IPS-20b (cell line): ENCODE results near the gene MAST4.

Experiments
- H3K27ac ChIP-seq: one replicate; pipeline ENCODE4 v1.5.1; 2013; ENCODE audit warnings: low read length
- H3K27me3 ChIP-seq: 2 replicates; pipeline ENCODE4 v1.6.1; 2013; ENCODE audit warnings: mild to moderate bottlenecking, low read length, inconsistent platforms; ENCODE audit not compliant: insufficient read depth
- H3K36me3 ChIP-seq: 2 replicates; pipeline ENCODE4 v1.6.1; 2013; ENCODE audit warnings: low read depth, mild to moderate bottlenecking, inconsistent platforms, low read length, moderate library complexity; ENCODE audit not compliant: insufficient read depth
- H3K4me1 ChIP-seq: 2 replicates; pipeline ENCODE4 v1.6.1; 2013; ENCODE audit warnings: mild to moderate bottlenecking, control low read depth, inconsistent platforms, low read length, moderate library complexity; ENCODE audit not compliant: insufficient read depth
- H3K4me3 ChIP-seq: 2 replicates; pipeline ENCODE4 v1.5.1; 2013; ENCODE audit warnings: mild to moderate bottlenecking, low read length, inconsistent platforms
- H3K9ac ChIP-seq: 2 replicates; pipeline ENCODE4 v1.6.1; 2013; ENCODE audit warnings: low read depth, mild to moderate bottlenecking, inconsistent platforms, low read length, moderate library complexity
- H3K9me3 ChIP-seq: 2 replicates; pipeline ENCODE4 v1.6.1; 2013; ENCODE audit warnings: mild to moderate bottlenecking, low read depth, low read length, inconsistent platforms; ENCODE audit not compliant: insufficient read depth

Gene MAST4

DNA sequence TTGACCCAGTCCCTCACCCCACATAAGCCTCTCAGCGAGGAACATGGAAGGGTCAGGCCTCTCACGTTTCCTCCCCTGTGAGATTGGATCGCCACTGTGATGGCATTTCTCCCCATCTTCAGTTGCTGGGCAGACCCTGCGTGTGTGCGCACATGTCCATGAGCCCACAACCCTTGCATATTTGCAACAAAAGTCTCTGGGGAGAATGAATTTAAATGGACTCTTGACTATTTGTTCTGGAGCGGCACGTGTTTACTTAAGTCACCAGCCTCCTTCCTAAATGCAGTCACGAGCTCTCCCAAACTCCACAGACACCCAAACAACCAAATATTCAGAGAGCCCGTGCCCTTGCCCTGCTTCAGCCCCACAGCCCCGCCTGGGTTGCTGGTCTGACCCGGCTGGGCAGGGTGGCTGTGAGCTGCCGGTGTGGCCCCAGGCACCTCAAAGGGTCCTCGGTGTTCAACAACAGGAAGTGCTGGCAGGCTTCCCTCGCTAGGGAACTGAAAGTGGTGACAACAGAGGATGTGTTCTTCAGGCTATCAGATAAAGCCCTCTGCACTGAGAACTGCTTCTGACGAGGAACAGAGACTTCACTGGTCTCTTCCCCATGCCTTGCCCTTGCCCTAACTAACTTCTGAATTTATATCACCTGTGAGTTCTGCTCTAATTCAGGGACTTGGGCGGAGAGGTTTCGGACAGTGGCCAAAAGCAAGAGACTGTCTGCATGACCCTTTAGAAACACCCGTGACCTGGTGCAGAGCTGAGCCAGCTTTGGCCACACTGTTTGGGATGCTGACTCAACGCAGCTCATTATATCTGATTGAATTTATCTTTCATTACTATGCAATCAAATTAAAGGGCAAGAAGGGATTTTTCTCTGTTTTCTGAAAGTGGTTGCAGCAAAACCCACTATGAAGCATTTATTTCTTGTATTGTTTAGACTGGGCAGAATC, 619.6 kb downstream of the MAST4 start:
- no peaks in the 10 kb centered on the region for H3K4me1 ChIP-seq
- no peaks in the 10 kb centered on the region for H3K9me3 ChIP-seq
- H3K27ac ChIP-seq, result no peak overlapping the region
- no peak overlapping the region for H3K9ac ChIP-seq
- H3K27me3 ChIP-seq, result no peaks in the 10 kb centered on the region
- H3K36me3 ChIP-seq, result no peaks in the 10 kb centered on the region
- H3K4me3 ChIP-seq, result no peak overlapping the region

DNA sequence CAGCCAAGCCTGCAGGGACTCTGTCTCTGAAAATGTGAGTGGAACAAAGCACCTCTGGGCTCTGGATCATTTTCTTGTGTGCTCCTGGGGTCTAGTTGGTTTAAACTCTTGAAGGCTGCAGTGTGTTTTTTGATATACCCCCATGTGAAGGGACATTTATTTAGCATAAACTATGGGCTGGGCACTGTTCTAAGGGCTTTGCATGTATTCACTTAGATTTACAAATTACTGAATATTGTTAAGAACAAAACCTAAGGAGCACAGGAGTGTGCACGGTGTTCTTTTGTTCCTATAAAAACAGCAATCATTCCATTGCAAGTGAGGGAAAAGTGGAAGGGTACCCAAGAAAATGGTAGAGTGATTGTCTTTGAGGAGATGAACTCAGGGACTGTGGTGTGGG, 620.4 kb downstream of the MAST4 start:
- no peaks in the 10 kb centered on the region for H3K36me3 ChIP-seq
- H3K9ac ChIP-seq, result no peak overlapping the region

More for the DNA sequence above, 620.4 kb downstream of the MAST4 start:
- Histone ChIP-seq H3K27ac (no peak overlapping the region), H3K4me1 (no peaks in the 10 kb centered on the region), H3K9me3 (no peaks in the 10 kb centered on the region), H3K4me3 (no peak overlapping the region), H3K27me3 (no peaks in the 10 kb centered on the region)
